B cell (primary cell): ENCODE results near the gene ASPHD2. TPM values are rescaled to one million over a fixed set of nuclear protein-coding genes. Genes with fewer than 3 reads are reported as not detected.

ENCODE experiments used
- ATAC-seq: fragments of 200-7000 bp; cut with Tn5 transposase; one replicate; pipeline ENCODE4 v1.10.0; 2021; ENCODE audit warnings: low read depth, mild to moderate bottlenecking, moderate number of reproducible peaks, moderate library complexity
- CTCF ChIA-PET: fragments of 350-600 bp; sonication (Branson Sonifier 250); formaldehyde crosslinking; loops from one replicate; lab custom pipeline; 2021; ENCODE audit warnings: antibody characterized with exemption, inconsistent platforms; lab: Charles Lee
- POLR2A ChIA-PET: fragments of 350-600 bp; sonication (Branson Sonifier 250); formaldehyde crosslinking; loops from one replicate; lab custom pipeline; 2021; ENCODE audit warnings: antibody characterized with exemption; lab: Charles Lee
- DNase-seq: peaks from one replicate; pipeline ENCODE4 v3.0.0; 2013
- H2AFZ ChIP-seq: 2 replicates; pipeline ENCODE4 v1.6.1; 2012; ENCODE audit warnings: mild to moderate bottlenecking, low read depth, low read length; ENCODE audit not compliant: insufficient read depth, poor library complexity, severe bottlenecking
- H3K27ac ChIP-seq, 2 donors: 1 replicate in 1 of 2; 2 replicates in 1 of 2; pipeline ENCODE4 v1.5.1; 2012 to 2013; ENCODE audit warnings: low read length in 2 of 2, mild to moderate bottlenecking in 2 of 2, moderate library complexity in 1 of 2
- H3K27me3 ChIP-seq, 4 experiments: fragments of 200-600 bp in 1 of 4; sonication (generic) in 1 of 4; replicated peaks in 1 of 4; 1 replicate in 2 of 4; 2 replicates in 2 of 4; pipeline versions ENCODE4 v1.6.1 to v1.7.0; 2013 to 2016; ENCODE audit warnings: low read length in 3 of 4, mild to moderate bottlenecking in 2 of 4, mixed read lengths in 1 of 4, moderate library complexity in 1 of 4; ENCODE audit not compliant: insufficient read depth in 4 of 4, control insufficient read depth in 3 of 4; ENCODE audit errors: control extremely low read depth in 1 of 4
- H3K36me3 ChIP-seq, 2 experiments: replicated peaks in 1 of 2; 1 replicate in 1 of 2; 2 replicates in 1 of 2; pipeline versions ENCODE4 v1.6.1 to v1.7.1; 2013; ENCODE audit warnings: low read length in 1 of 2; ENCODE audit not compliant: insufficient read depth in 2 of 2, control insufficient read depth in 1 of 2; ENCODE audit errors: control extremely low read depth in 1 of 2, extremely low read depth in 1 of 2
- H3K4me1 ChIP-seq, 2 donors: fragments of 200-600 bp in 1 of 2; sonication (generic) in 1 of 2; 1 replicate in 1 of 2; 2 replicates in 1 of 2; pipeline versions ENCODE4 v1.5.1 to v1.6.1; 2013 to 2017; ENCODE audit warnings: low read length in 2 of 2; ENCODE audit not compliant: control insufficient read depth in 2 of 2, insufficient read depth in 2 of 2
- H3K4me2 ChIP-seq: replicated peaks from 2 replicates; pipeline ENCODE3; 2012; ENCODE audit warnings: mild to moderate bottlenecking, low read depth, low read length; ENCODE audit not compliant: poor library complexity, severe bottlenecking
- H3K4me3 ChIP-seq, 5 experiments: fragments of 200-600 bp in 1 of 5; sonication (generic) in 1 of 5; 1 replicate in 3 of 5; 2 replicates in 2 of 5; pipeline versions ENCODE4 v1.5.1 to v1.7.0; 2011 to 2016; ENCODE audit warnings: low read length in 4 of 5, mild to moderate bottlenecking in 4 of 5, low read depth in 2 of 5, control low read depth in 1 of 5, moderate library complexity in 1 of 5; ENCODE audit not compliant: insufficient read depth in 1 of 5; ENCODE audit errors: control extremely low read depth in 1 of 5, extremely low read depth in 1 of 5
- H3K79me2 ChIP-seq: fragments of 200-600 bp; sonication (generic); one replicate; pipeline ENCODE4 v1.6.0; 2016; ENCODE audit warnings: low read length; ENCODE audit not compliant: control insufficient read depth, insufficient read depth
- H3K9ac ChIP-seq: fragments of 200-600 bp; sonication (generic); 2 replicates; pipeline ENCODE4 v1.6.1; 2017; ENCODE audit warnings: mild to moderate bottlenecking, low read length, moderate library complexity
- H3K9me3 ChIP-seq, 3 donors: one replicate each; pipeline versions ENCODE4 v1.6.1 to v1.7.1; 2013; ENCODE audit warnings: low read length in 2 of 3; ENCODE audit not compliant: control insufficient read depth in 2 of 3, insufficient read depth in 1 of 3; ENCODE audit errors: control extremely low read depth in 1 of 3
- H4K20me1 ChIP-seq: 2 replicates; pipeline ENCODE4 v1.6.0; 2012; ENCODE audit warnings: mild to moderate bottlenecking, low read length; ENCODE audit not compliant: insufficient read depth, control insufficient read depth, poor library complexity, severe bottlenecking
- H3K27ac Mint-ChIP-seq: one replicate; pipeline ENCODE4 v1.8.0; 2021; ENCODE audit warnings: mixed read lengths
- H3K27me3 Mint-ChIP-seq: one replicate; pipeline ENCODE4 v1.8.0; 2021; ENCODE audit warnings: mixed read lengths
- H3K4me1 Mint-ChIP-seq: one replicate; pipeline ENCODE4 v1.8.0; 2021; ENCODE audit warnings: mixed read lengths
- H3K4me3 Mint-ChIP-seq: one replicate; pipeline ENCODE4 v1.8.0; 2021; ENCODE audit warnings: mixed read lengths
- H3K9me3 Mint-ChIP-seq: one replicate; pipeline ENCODE4 v1.8.0; 2022; ENCODE audit warnings: mixed read lengths; ENCODE audit not compliant: insufficient read depth
- CTCF ChIP-seq: fragments of 200-600 bp; IDR thresholded peaks from one replicate; pipeline ENCODE4 v1.8.0; 2022; ENCODE audit warnings: antibody characterized with exemption, mild to moderate bottlenecking
- EZH2 ChIP-seq: IDR thresholded peaks from 2 replicates; pipeline ENCODE4 v1.6.1; 2012; ENCODE audit warnings: borderline replicate concordance, low read depth, mild to moderate bottlenecking, moderate library complexity, low read length; ENCODE audit not compliant: insufficient read depth, poor library complexity, severe bottlenecking
- WGBS: methylation state at CpG from one replicate; pipeline ENCODE4 v1.1.5; 2013; ENCODE audit warnings: missing lambda C conversion rate; ENCODE audit not compliant: insufficient coverage; 5-methylcytosine and 5-hydroxymethylcytosine counted together
- intact Hi-C: fragments of 100-400 bp; cut with micrococcal nuclease; formaldehyde crosslinking; loops from one replicate; pipeline ENCODE4 v1.10.0; 2022
- polyA plus RNA-seq: library from polyadenylated mRNA; depleted of rRNA; stranded (reverse); fragments of >200 nt; gene quantifications from 2 replicates; pipeline ENCODE4 v1.2.3, GENCODE V29; 2012
- total RNA-seq, 2 donors: library from RNA; stranded (reverse); fragments of 120-200 nt in 1 of 2; gene quantifications; 1 replicate in 1 of 2; 2 replicates in 1 of 2; pipeline versions ENCODE4 v1.2.3 to v1.2.4, GENCODE V29; 2013 to 2022

ASPHD2 gene
- total and polyA plus RNA-seq, 2 donors (not counting 1 experiment from before 2014, with no cell fraction given) = 5.7 to 7.3 TPM

DNA sequence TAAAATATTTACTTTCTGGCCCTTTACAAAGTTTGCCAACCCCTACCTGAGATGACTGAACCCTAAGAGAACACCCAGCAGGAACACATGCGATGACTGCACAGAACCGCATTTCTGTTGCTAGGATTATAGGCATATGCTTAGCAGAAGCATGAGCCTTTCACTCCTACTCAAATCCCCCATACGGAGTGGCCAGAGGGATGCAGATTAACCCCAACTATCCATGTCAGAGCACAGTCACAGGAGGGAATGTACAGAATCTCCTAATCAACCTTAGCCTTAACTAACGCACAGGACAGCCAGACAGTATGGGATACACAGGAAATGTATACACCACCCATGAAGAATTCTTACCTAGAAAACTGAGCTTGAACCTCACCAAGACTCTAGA lies 48.3 kb downstream of the ASPHD2 start:
- Mint-ChIP-seq H3K4me3 (no peak overlapping the region), H3K27me3 (no peaks in the 10 kb centered on the region), H3K9me3 (no peaks in the 10 kb centered on the region), H3K27ac (peak overlapping the region; percentile 2), H3K4me1 (peaks cover 47% of the 10 kb centered on the region)
- DNase-seq (no peak), ATAC-seq (no peak)
- WGBS = 22% methylated on average over 3 of the region's 4 CpGs
- H3K27me3 ChIP-seq = no peaks in the 10 kb centered on the region
- no peak overlapping the region for H3K4me2 ChIP-seq
- no peak overlapping the region for H2AFZ ChIP-seq
- no peak overlapping the region for H3K9ac ChIP-seq
- H3K36me3 ChIP-seq = peaks cover 0 to 43% of the 10 kb centered on the region in 2 experiments
- no peaks in the 10 kb centered on the region for H3K9me3 ChIP-seq
- no peak overlapping the region for H3K4me3 ChIP-seq
- H3K27ac ChIP-seq = no peak overlapping the region
- CTCF ChIA-PET = no interaction called here
- peaks cover 80% of the 10 kb centered on the region for H3K79me2 ChIP-seq
- POLR2A ChIA-PET = no interaction called here
- no peak for TF ChIP-seq CTCF
- TF ChIP-seq EZH2 = no peak
- peaks cover 36 to 40% of the 10 kb centered on the region in 2 donors for H3K4me1 ChIP-seq
- intact Hi-C loops = no loop called here
- no peaks in the 10 kb centered on the region for H4K20me1 ChIP-seq

DNA sequence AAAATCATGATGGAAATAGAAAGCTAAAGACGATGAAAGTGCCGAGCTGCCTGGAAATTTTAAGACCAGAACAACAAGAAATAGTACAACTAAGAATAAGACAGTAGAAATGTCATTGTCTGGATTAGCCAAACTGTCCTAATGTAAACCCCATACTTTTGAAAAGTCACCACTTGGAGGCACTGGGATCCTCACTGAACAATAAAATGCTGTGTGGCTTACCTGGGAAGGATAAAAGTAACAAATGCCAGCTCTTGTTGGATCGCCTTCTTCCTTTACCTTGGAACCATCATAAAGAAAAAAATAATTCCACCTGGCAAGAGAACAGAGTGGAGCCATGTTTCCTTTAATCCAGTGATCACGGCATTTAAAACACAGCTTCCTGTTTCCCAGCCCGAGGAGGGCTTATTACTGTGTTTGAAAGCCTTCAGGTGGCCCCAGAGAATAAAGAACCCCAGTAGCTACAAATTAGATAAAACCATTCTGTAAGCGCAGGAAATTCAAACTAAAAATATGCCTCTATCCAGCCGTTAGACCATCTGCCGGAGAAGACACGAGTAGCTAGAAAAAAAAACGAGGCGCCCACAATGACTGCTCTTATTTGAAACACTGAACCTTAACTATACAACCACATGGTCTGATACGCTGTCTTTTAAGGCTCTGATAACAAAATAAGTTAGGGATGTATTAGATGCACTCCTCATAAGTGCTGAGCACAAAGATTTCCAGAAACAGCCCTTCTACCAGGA lies 50.2 kb downstream of the ASPHD2 start:
- Mint-ChIP-seq H3K4me1 (peaks cover 63% of the 10 kb centered on the region), H3K27me3 (no peaks in the 10 kb centered on the region), H3K4me3 (peak overlapping the region; percentile 75), H3K27ac (peak overlapping the region; percentile 82), H3K9me3 (no peaks in the 10 kb centered on the region)
- WGBS = 2% methylated on average over 6 of the region's 12 CpGs
- Histone ChIP-seq H3K79me2 (peaks cover 75% of the 10 kb centered on the region), H3K9me3 (no peaks in the 10 kb centered on the region), H3K27ac (peak overlapping the region; percentile 50 to 72), H3K4me1 (peaks cover 46 to 53% of the 10 kb centered on the region in 2 donors), H3K4me2 (peak overlapping the region; percentile 68), H3K9ac (peak overlapping the region; percentile 50), H4K20me1 (no peaks in the 10 kb centered on the region), H2AFZ (peak overlapping the region; percentile 64), H3K4me3 (peak overlapping the region; percentile 31 to 55 (median 44)), H3K36me3 (peaks cover 0 to 27% of the 10 kb centered on the region in 2 experiments), H3K27me3 (no peaks in the 10 kb centered on the region)
- CTCF ChIA-PET = interaction anchor here (0.6 to 1.6 kb wide), 8 partner anchors 17 to 111 kb away, joined by 3 to 5 read pairs (median 4); no protein-coding TSS in a partner anchor
- DNase-seq (no peak), ATAC-seq (no peak)
- POLR2A ChIA-PET = interaction anchor here (0.6 kb wide), 1 partner anchor 111 kb away, joined by 3 read pairs; the partner anchor contains the start of gene TPST2
- intact Hi-C loops = no loop called here
- TF ChIP-seq EZH2 (no peak), CTCF (no peak)
